ENCODE measurements around the gene UROC1. TPM values are rescaled to one million over a fixed set of nuclear protein-coding genes. Genes with fewer than 3 reads are reported as not detected.

The UROC1 gene
- total RNA-seq, 1 experiment from 2014 or later = not detected

DNA sequence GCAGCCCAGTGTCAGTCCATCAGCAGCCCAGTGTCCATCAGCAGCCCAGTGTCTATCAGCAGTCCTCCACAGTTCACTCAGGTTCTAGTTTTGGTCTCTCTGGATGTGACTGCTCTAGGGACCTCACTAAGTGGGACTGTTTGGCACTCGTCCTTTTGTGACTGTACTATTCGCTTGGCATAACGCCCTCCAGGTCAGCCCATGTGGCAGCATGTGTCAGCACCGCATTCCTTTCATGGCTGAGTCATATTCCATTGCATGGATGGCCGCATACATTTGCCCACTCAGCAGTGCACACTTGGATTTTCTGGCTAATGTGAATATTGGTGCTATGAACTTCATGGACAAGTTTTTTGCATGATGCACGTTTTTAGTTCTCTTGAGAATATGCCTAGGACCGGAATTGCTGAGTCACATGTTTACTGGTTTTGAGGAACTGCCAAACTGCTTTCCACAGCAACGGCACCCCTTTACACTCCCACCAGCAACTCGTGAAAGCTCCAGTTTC lies 22.8 kb upstream of the UROC1 start (continued):
- peak; percentile 52; the same call in 1 of the 2 replicates for TF ChIP-seq POLR2AphosphoS5 (IDR thresholded peaks at IDR 0.05; ENCODE audit: low read depth, low read length)
- TF ChIP-seq TCF7L2 (IDR thresholded peaks at IDR 0.05; ENCODE audit: borderline replicate concordance, extremely low read depth, insufficient read depth, insufficient read length) = peak; percentile 84
- no peak for TF ChIP-seq ELF1 (IDR thresholded peaks at IDR 0.05; ENCODE audit: borderline replicate concordance, low read depth)
- no peak for TF ChIP-seq POLR2A (IDR thresholded peaks at IDR 0.05; ENCODE audit: borderline replicate concordance, extremely low read depth, insufficient read depth, insufficient read length)
- no peak for TF ChIP-seq YY1 (IDR thresholded peaks at IDR 0.05; ENCODE audit: extremely low read depth, insufficient replicate concordance, low read depth, low read length)
- TF ChIP-seq, protein P1, sequence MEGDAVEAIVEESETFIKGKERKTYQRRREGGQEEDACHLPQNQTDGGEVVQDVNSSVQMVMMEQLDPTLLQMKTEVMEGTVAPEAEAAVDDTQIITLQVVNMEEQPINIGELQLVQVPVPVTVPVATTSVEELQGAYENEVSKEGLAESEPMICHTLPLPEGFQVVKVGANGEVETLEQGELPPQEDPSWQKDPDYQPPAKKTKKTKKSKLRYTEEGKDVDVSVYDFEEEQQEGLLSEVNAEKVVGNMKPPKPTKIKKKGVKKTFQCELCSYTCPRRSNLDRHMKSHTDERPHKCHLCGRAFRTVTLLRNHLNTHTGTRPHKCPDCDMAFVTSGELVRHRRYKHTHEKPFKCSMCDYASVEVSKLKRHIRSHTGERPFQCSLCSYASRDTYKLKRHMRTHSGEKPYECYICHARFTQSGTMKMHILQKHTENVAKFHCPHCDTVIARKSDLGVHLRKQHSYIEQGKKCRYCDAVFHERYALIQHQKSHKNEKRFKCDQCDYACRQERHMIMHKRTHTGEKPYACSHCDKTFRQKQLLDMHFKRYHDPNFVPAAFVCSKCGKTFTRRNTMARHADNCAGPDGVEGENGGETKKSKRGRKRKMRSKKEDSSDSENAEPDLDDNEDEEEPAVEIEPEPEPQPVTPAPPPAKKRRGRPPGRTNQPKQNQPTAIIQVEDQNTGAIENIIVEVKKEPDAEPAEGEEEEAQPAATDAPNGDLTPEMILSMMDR (IDR thresholded peaks at IDR 0.05 in 2 of 3, conservative IDR thresholded peaks at IDR 0.05 in 1 of 3; ENCODE audit: borderline replicate concordance in 1 of 3, insufficient read depth in 1 of 3, low read depth in 2 of 3, low read length in 2 of 3) = no peak
- TF ChIP-seq, protein P2, sequence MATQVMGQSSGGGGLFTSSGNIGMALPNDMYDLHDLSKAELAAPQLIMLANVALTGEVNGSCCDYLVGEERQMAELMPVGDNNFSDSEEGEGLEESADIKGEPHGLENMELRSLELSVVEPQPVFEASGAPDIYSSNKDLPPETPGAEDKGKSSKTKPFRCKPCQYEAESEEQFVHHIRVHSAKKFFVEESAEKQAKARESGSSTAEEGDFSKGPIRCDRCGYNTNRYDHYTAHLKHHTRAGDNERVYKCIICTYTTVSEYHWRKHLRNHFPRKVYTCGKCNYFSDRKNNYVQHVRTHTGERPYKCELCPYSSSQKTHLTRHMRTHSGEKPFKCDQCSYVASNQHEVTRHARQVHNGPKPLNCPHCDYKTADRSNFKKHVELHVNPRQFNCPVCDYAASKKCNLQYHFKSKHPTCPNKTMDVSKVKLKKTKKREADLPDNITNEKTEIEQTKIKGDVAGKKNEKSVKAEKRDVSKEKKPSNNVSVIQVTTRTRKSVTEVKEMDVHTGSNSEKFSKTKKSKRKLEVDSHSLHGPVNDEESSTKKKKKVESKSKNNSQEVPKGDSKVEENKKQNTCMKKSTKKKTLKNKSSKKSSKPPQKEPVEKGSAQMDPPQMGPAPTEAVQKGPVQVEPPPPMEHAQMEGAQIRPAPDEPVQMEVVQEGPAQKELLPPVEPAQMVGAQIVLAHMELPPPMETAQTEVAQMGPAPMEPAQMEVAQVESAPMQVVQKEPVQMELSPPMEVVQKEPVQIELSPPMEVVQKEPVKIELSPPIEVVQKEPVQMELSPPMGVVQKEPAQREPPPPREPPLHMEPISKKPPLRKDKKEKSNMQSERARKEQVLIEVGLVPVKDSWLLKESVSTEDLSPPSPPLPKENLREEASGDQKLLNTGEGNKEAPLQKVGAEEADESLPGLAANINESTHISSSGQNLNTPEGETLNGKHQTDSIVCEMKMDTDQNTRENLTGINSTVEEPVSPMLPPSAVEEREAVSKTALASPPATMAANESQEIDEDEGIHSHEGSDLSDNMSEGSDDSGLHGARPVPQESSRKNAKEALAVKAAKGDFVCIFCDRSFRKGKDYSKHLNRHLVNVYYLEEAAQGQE (IDR thresholded peaks at IDR 0.05; ENCODE audit: low read depth) = no peak
- no peak for TF ChIP-seq SRF (IDR thresholded peaks at IDR 0.05; ENCODE audit: low read depth)

Data from HCT116 (cell line).